GM23338 (cell line): Measurements from ENCODE around the gene CCDC57. TPM values are rescaled to one million over a fixed set of nuclear protein-coding genes. Genes with fewer than 3 reads are reported as not detected.

Experiments
- ATAC-seq: fragments of 200-7000 bp; cut with Tn5 transposase; 3 replicates; pipeline ENCODE4 v1.9.1; 2020
- DNase-seq: peaks from one replicate; pipeline ENCODE4 v3.0.0-alpha.2; 2015; ENCODE audit warnings: low spot score
- H2AFZ ChIP-seq: fragments of 200-600 bp; sonication (generic); 2 replicates; pipeline ENCODE4 v1.8.0; 2016; ENCODE audit warnings: antibody characterized with exemption, mild to moderate bottlenecking, moderate library complexity
- H3F3A ChIP-seq: fragments of 200-600 bp; sonication (generic); replicated peaks from 2 replicates; pipeline ENCODE4 v1.8.0; 2017; ENCODE audit warnings: antibody characterized with exemption, mixed run types, low read depth
- H3K27ac ChIP-seq: fragments of 200-600 bp; sonication (generic); 2 replicates; pipeline ENCODE4 v1.6.1; 2016; ENCODE audit warnings: low read depth
- H3K27me3 ChIP-seq: fragments of 200-600 bp; sonication (generic); 2 replicates; pipeline ENCODE4 v1.8.0; 2016; ENCODE audit warnings: mild to moderate bottlenecking, mixed run types, moderate library complexity; ENCODE audit not compliant: insufficient read depth
- H3K36me3 ChIP-seq: fragments of 200-600 bp; sonication (generic); 2 replicates; pipeline ENCODE4 v1.8.0; 2016; ENCODE audit warnings: mild to moderate bottlenecking; ENCODE audit not compliant: insufficient read depth
- H3K4me1 ChIP-seq: fragments of 200-600 bp; sonication (generic); 2 replicates; pipeline ENCODE4 v1.8.0; 2016; ENCODE audit warnings: mild to moderate bottlenecking, moderate library complexity; ENCODE audit not compliant: insufficient read depth
- H3K4me2 ChIP-seq: fragments of 200-600 bp; sonication (generic); 2 replicates; pipeline ENCODE4 v1.7.1; 2017; ENCODE audit warnings: mixed run types
- H3K4me3 ChIP-seq: fragments of 200-600 bp; sonication (generic); 2 replicates; pipeline ENCODE4 v1.6.1; 2016; ENCODE audit warnings: mixed run types
- H3K79me2 ChIP-seq: fragments of 200-600 bp; sonication (generic); replicated peaks from 2 replicates; pipeline ENCODE4 v1.8.0; 2017; ENCODE audit warnings: mild to moderate bottlenecking; ENCODE audit not compliant: insufficient read depth
- H3K9me2 ChIP-seq: fragments of 200-600 bp; sonication (generic); 2 replicates; pipeline ENCODE4 v1.8.0; 2017; ENCODE audit not compliant: insufficient read depth
- H4K20me1 ChIP-seq: fragments of 200-600 bp; sonication (generic); replicated peaks from 2 replicates; pipeline ENCODE4 v1.8.0; 2017; ENCODE audit warnings: mild to moderate bottlenecking; ENCODE audit not compliant: insufficient read depth
- H3K27ac Mint-ChIP-seq: 2 replicates; pipeline ENCODE4 v1.8.0; 2020; ENCODE audit warnings: inconsistent platforms, mild to moderate bottlenecking, moderate library complexity, mixed read lengths
- H3K27me3 Mint-ChIP-seq: 3 replicates; pipeline ENCODE4 v1.8.0; 2022; ENCODE audit warnings: low read depth, mild to moderate bottlenecking, moderate library complexity, mixed read lengths, inconsistent platforms; ENCODE audit not compliant: insufficient read depth, poor library complexity
- H3K36me3 Mint-ChIP-seq: 3 replicates; pipeline ENCODE4 v1.8.0; 2021; ENCODE audit warnings: low read depth, mild to moderate bottlenecking, inconsistent platforms, moderate library complexity, mixed read lengths
- H3K4me1 Mint-ChIP-seq: 3 replicates; pipeline ENCODE4 v1.8.0; 2020; ENCODE audit warnings: mild to moderate bottlenecking, inconsistent platforms, mixed read lengths
- H3K4me3 Mint-ChIP-seq: 3 replicates; pipeline ENCODE4 v1.8.0; 2021; ENCODE audit warnings: moderate library complexity, mild to moderate bottlenecking, inconsistent platforms, mixed read lengths
- H3K9me3 Mint-ChIP-seq: 3 replicates; pipeline ENCODE4 v1.8.0; 2020; ENCODE audit warnings: moderate library complexity, mild to moderate bottlenecking, inconsistent platforms, mixed read lengths
- EZH2phosphoT487 ChIP-seq: fragments of 200-600 bp; sonication (generic); IDR thresholded peaks from one replicate; pipeline ENCODE4 v1.8.1; 2018; ENCODE audit warnings: antibody characterized with exemption; ENCODE audit not compliant: unreplicated experiment
- NANOG ChIP-seq: IDR thresholded peaks from 2 replicates; pipeline ENCODE4 v1.6.1; 2016; ENCODE audit warnings: antibody characterized with exemption, borderline replicate concordance
- POLR2AphosphoS5 ChIP-seq: IDR thresholded peaks from 2 replicates; pipeline ENCODE4 v1.6.1; 2016; ENCODE audit warnings: antibody characterized with exemption, low read depth
- STAT1 ChIP-seq: IDR thresholded peaks from one replicate; pipeline ENCODE4 v1.6.1; 2016; ENCODE audit warnings: antibody characterized with exemption; ENCODE audit not compliant: unreplicated experiment
- ZNF114 ChIP-seq: fragments of 250-450 bp; sonication (Bioruptor Pico); IDR thresholded peaks from 2 replicates; pipeline ENCODE4 v1.5.0; 2020; ENCODE audit warnings: mild to moderate bottlenecking, moderate library complexity
- ZNF331 ChIP-seq: fragments of 250-450 bp; sonication (Bioruptor Pico); IDR thresholded peaks from 2 replicates; pipeline ENCODE4 v1.5.0; 2020; ENCODE audit warnings: low read depth, mild to moderate bottlenecking, moderate library complexity
- polyA plus RNA-seq: library from polyadenylated mRNA; unstranded; fragments of >200 nt; fragmentation: Nextera tagmentation; extraction: Ambion mirVana; gene quantifications from 2 replicates; pipeline ENCODE4 v1.2.1, GENCODE V29; 2016
- total RNA-seq: library from RNA; depleted of rRNA; stranded (reverse); fragments of >200 nt; shearing (Covaris generic); gene quantifications from 2 replicates; pipeline ENCODE4 v1.2.3, GENCODE V29; 2014
- TF ChIP-seq, protein P1 (sequence below): fragments of 250-450 bp; sonication (Bioruptor Pico); IDR thresholded peaks from 2 replicates; pipeline ENCODE4 v1.5.0; 2020; ENCODE audit warnings: mild to moderate bottlenecking, moderate library complexity
- TF ChIP-seq, protein P2 (sequence below): IDR thresholded peaks from one replicate; pipeline ENCODE4 v1.6.1; 2018; ENCODE audit warnings: antibody characterized with exemption; ENCODE audit not compliant: unreplicated experiment

Gene CCDC57
- total and polyA plus RNA-seq, 2 experiments from 2014 or later, result 7.0 to 16.3 TPM

DNA sequence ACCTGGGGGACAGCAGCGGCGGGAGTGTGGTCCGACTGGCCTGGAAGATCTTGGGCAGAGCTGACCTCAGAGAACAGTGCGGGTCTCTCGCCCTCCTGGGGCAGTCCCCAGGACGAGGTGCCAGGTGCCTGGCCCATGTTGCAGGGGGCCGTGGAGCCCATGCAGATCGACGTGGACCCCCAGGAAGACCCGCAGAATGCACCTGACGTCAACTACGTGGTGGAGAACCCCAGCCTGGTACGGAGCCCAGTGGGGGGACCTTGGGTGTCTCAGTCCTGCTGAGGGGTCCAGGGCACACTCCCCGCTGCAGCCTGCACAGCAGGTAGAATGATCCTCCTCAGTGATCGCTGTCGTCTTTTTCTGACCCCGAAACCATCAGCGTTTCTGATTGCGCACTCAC is 159.5 kb downstream of the CCDC57 start (continued):
- TF ChIP-seq, protein P1, sequence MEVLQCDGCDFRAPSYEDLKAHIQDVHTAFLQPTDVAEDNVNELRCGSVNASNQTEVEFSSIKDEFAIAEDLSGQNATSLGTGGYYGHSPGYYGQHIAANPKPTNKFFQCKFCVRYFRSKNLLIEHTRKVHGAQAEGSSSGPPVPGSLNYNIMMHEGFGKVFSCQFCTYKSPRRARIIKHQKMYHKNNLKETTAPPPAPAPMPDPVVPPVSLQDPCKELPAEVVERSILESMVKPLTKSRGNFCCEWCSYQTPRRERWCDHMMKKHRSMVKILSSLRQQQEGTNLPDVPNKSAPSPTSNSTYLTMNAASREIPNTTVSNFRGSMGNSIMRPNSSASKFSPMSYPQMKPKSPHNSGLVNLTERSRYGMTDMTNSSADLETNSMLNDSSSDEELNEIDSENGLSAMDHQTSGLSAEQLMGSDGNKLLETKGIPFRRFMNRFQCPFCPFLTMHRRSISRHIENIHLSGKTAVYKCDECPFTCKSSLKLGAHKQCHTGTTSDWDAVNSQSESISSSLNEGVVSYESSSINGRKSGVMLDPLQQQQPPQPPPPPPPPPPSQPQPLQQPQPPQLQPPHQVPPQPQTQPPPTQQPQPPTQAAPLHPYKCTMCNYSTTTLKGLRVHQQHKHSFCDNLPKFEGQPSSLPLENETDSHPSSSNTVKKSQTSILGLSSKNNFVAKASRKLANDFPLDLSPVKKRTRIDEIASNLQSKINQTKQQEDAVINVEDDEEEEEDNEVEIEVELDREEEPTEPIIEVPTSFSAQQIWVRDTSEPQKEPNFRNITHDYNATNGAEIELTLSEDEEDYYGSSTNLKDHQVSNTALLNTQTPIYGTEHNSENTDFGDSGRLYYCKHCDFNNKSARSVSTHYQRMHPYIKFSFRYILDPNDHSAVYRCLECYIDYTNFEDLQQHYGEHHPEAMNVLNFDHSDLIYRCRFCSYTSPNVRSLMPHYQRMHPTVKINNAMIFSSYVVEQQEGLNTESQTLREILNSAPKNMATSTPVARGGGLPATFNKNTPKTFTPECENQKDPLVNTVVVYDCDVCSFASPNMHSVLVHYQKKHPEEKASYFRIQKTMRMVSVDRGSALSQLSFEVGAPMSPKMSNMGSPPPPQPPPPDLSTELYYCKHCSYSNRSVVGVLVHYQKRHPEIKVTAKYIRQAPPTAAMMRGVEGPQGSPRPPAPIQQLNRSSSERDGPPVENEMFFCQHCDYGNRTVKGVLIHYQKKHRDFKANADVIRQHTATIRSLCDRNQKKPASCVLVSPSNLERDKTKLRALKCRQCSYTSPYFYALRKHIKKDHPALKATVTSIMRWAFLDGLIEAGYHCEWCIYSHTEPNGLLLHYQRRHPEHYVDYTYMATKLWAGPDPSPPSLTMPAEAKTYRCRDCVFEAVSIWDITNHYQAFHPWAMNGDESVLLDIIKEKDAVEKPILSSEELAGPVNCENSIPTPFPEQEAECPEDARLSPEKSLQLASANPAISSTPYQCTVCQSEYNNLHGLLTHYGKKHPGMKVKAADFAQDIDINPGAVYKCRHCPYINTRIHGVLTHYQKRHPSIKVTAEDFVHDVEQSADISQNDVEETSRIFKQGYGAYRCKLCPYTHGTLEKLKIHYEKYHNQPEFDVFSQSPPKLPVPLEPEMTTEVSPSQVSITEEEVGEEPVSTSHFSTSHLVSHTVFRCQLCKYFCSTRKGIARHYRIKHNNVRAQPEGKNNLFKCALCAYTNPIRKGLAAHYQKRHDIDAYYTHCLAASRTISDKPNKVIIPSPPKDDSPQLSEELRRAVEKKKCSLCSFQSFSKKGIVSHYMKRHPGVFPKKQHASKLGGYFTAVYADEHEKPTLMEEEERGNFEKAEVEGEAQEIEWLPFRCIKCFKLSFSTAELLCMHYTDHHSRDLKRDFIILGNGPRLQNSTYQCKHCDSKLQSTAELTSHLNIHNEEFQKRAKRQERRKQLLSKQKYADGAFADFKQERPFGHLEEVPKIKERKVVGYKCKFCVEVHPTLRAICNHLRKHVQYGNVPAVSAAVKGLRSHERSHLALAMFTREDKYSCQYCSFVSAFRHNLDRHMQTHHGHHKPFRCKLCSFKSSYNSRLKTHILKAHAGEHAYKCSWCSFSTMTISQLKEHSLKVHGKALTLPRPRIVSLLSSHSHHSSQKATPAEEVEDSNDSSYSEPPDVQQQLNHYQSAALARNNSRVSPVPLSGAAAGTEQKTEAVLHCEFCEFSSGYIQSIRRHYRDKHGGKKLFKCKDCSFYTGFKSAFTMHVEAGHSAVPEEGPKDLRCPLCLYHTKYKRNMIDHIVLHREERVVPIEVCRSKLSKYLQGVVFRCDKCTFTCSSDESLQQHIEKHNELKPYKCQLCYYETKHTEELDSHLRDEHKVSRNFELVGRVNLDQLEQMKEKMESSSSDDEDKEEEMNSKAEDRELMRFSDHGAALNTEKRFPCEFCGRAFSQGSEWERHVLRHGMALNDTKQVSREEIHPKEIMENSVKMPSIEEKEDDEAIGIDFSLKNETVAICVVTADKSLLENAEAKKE (CRISPR knock-in tag), result no peak
- no peak for TF ChIP-seq ZNF114 (CRISPR knock-in tag)
- TF ChIP-seq ZNF331 (CRISPR knock-in tag), result no peak
- no peak for TF ChIP-seq STAT1
- TF ChIP-seq, protein P2, sequence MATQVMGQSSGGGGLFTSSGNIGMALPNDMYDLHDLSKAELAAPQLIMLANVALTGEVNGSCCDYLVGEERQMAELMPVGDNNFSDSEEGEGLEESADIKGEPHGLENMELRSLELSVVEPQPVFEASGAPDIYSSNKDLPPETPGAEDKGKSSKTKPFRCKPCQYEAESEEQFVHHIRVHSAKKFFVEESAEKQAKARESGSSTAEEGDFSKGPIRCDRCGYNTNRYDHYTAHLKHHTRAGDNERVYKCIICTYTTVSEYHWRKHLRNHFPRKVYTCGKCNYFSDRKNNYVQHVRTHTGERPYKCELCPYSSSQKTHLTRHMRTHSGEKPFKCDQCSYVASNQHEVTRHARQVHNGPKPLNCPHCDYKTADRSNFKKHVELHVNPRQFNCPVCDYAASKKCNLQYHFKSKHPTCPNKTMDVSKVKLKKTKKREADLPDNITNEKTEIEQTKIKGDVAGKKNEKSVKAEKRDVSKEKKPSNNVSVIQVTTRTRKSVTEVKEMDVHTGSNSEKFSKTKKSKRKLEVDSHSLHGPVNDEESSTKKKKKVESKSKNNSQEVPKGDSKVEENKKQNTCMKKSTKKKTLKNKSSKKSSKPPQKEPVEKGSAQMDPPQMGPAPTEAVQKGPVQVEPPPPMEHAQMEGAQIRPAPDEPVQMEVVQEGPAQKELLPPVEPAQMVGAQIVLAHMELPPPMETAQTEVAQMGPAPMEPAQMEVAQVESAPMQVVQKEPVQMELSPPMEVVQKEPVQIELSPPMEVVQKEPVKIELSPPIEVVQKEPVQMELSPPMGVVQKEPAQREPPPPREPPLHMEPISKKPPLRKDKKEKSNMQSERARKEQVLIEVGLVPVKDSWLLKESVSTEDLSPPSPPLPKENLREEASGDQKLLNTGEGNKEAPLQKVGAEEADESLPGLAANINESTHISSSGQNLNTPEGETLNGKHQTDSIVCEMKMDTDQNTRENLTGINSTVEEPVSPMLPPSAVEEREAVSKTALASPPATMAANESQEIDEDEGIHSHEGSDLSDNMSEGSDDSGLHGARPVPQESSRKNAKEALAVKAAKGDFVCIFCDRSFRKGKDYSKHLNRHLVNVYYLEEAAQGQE, result no peak

DNA sequence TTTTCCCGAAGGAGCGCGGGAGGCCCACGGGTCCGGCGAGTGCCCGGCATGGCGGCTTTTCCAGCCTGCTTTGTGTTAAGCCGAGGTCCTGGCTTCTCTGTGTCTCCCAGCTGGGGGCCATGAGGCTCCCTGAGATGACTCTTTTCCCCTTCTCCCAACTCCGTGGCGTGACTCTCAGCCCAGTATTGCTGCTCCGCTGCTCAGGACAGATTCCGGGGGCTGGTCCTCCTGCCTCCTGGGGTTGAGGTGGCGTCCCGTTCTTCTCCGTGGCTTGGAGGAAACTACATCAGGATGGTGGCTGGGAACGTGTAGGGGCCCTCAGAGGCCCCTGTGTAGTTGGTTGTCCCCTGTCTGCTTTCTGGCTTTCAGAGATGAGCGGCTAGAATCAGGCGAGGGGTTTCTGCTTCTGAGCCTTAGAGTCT is 160.0 kb downstream of the CCDC57 start:
- H3K9me3 Mint-ChIP-seq, result no peaks in the 10 kb centered on the region
- Histone ChIP-seq H3K4me3 (peak overlapping the region; percentile 89), H3K4me2 (peak overlapping the region; percentile 89), H3K4me1 (no peaks in the 10 kb centered on the region), H3K36me3 (peaks cover 4% of the 10 kb centered on the region; the same call in 1 of the 2 replicates), H3K27me3 (no peaks in the 10 kb centered on the region), H2AFZ (no peak overlapping the region), H3F3A (0 out of 2 replicates have a peak, but pooled peaks cover 6% of the 10 kb centered on the region), H3K79me2 (peaks cover 9% of the 10 kb centered on the region; the same call in 1 of the 2 replicates), H3K27ac (no peak overlapping the region), H3K9me2 (no peaks in the 10 kb centered on the region), H4K20me1 (peaks cover 8% of the 10 kb centered on the region; the same call in 1 of the 2 replicates)
- H3K27ac Mint-ChIP-seq, result no peak overlapping the region
- H3K27me3 Mint-ChIP-seq, result peaks cover 11% of the 10 kb centered on the region
- peak overlapping the region; percentile 86 for H3K4me3 Mint-ChIP-seq
- ATAC-seq (no peak), DNase-seq (no peak)
- H3K36me3 Mint-ChIP-seq, result peaks cover 19% of the 10 kb centered on the region; the same call in 2 of the 3 replicates
- TF ChIP-seq POLR2AphosphoS5 (no peak), ZNF331 (CRISPR knock-in tag) (no peak), EZH2phosphoT487 (no peak), NANOG (no peak)
- TF ChIP-seq, protein P2, result no peak
- no peaks in the 10 kb centered on the region; the same call in 2 of the 3 replicates for H3K4me1 Mint-ChIP-seq
